ENCODE measurements around the gene PLPPR3.
"Not testable (repeated sequence)": the region's sequence is repeated elsewhere in the genome, so short reads cannot be mapped to it uniquely, and the experiment has no call there.

Gene PLPPR3

GRCh38 chr19:853614-854220, 32.0 kb upstream of the PLPPR3 start:
- DNase-seq, ATAC-seq: not testable (repeated sequence)

- DNase-seq (no peak), ATAC-seq (no peak)
Measured at GRCh38 chr19:853014-853585, 31.3 kb upstream of the PLPPR3 start.

GRCh38 chr19:852136-853013, 30.6 kb upstream of the PLPPR3 start, which contains the start of gene ELANE:
Gene ELANE (plus strand): TSS chr19:852303. CDS start chr19:852329, 26 bp downstream.
- DNase-seq (no peak), ATAC-seq (no peak)

- DNase-seq: no peak
- ATAC-seq: no peak
Measured at GRCh38 chr19:850979-851335, 29.2 kb upstream of the PLPPR3 start.

- ATAC-seq (no peak), DNase-seq (no peak)
Measured at GRCh38 chr19:850221-850978, 28.6 kb upstream of the PLPPR3 start.

GRCh38 chr19:849195-849594, 27.4 kb upstream of the PLPPR3 start:
- not testable (repeated sequence) for ATAC-seq, DNase-seq

GRCh38 chr19:848386-848921, 26.7 kb upstream of the PLPPR3 start:
- no peak for ATAC-seq
- no peak for DNase-seq

GRCh38 chr19:845707-846521, 24.2 kb upstream of the PLPPR3 start:
- ATAC-seq (no peak), DNase-seq (no peak)

- ATAC-seq: no peak
- DNase-seq: no peak
Measured at GRCh38 chr19:844546-844971, 22.8 kb upstream of the PLPPR3 start.

GRCh38 chr19:843836-844545, 22.2 kb upstream of the PLPPR3 start:
- ATAC-seq: no peak

GRCh38 chr19:843180-843835, 21.6 kb upstream of the PLPPR3 start:
- DNase-seq (no peak), ATAC-seq (no peak)

More at GRCh38 chr19:843836-844545, 22.2 kb upstream of the PLPPR3 start:
- no peak for DNase-seq

- not testable (repeated sequence) for ATAC-seq, DNase-seq
Measured at GRCh38 chr19:842802-843179, 21.0 kb upstream of the PLPPR3 start.

GRCh38 chr19:840519-841206, 18.9 kb upstream of the PLPPR3 start, which contains the start of gene PRTN3:
Gene PRTN3 (plus strand): TSS chr19:840999. CDS start chr19:841009, 10 bp downstream.
- DNase-seq (no peak), ATAC-seq (no peak)

- ATAC-seq: no peak
- no peak for DNase-seq
Measured at GRCh38 chr19:835210-835810, 13.6 kb upstream of the PLPPR3 start.

GRCh38 chr19:834216-834615, 12.5 kb upstream of the PLPPR3 start:
- no peak for ATAC-seq
- no peak for DNase-seq

- no peak for ATAC-seq
- no peak for DNase-seq
Measured at GRCh38 chr19:831407-832369, 9.9 kb upstream of the PLPPR3 start.

- DNase-seq (no peak), ATAC-seq (no peak)
Measured at GRCh38 chr19:829129-829758, 7.5 kb upstream of the PLPPR3 start.

All from stimulated activated naive CD8-positive, alpha-beta T cell treated with anti-CD3 and anti-CD28 coated beads, Interleukin-15, Interleukin-2, amounts not matched to agents 100 U/mL and 50 U/mL, for 24 hours (primary cell).